ENCODE measurements around the gene FOLR2. TPM values are rescaled to one million over a fixed set of nuclear protein-coding genes. Genes with fewer than 3 reads are reported as not detected.
A peak's percentile ranks its signal among the peaks of the same experiment; 100 is the strongest.

The FOLR2 gene
- total RNA-seq, 4 donors from 2014 or later, result 0.51 to 52.1 (median 19.9) TPM

DNA sequence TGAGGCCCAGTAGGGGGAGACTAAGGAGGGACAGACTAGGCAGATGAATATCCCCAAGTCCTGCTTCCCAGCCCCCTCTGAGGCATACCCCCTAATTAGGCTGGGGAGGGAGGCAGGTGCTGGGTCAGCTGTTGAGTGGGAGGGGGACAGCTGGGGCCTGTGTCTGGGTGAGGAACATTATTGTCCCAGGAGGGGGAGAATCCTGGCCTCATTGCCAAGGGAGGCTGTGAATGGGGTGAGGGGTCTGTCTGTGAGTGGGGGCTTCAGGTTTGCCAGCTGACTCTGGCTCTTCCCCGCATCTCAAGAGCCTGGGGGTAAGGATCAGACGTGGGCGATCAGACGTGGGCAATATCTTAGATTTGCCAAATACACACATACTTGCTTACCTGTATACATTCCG, 10.1 kb downstream of the FOLR2 start:
- no peak for DNase-seq
- peaks cover 0 to 15% of the 10 kb centered on the region in 2 donors for H3K4me1 ChIP-seq
- H3K4me3 ChIP-seq, result no peak overlapping the region
- no peaks in the 10 kb centered on the region for H3K36me3 ChIP-seq
- TF ChIP-seq, protein P1, sequence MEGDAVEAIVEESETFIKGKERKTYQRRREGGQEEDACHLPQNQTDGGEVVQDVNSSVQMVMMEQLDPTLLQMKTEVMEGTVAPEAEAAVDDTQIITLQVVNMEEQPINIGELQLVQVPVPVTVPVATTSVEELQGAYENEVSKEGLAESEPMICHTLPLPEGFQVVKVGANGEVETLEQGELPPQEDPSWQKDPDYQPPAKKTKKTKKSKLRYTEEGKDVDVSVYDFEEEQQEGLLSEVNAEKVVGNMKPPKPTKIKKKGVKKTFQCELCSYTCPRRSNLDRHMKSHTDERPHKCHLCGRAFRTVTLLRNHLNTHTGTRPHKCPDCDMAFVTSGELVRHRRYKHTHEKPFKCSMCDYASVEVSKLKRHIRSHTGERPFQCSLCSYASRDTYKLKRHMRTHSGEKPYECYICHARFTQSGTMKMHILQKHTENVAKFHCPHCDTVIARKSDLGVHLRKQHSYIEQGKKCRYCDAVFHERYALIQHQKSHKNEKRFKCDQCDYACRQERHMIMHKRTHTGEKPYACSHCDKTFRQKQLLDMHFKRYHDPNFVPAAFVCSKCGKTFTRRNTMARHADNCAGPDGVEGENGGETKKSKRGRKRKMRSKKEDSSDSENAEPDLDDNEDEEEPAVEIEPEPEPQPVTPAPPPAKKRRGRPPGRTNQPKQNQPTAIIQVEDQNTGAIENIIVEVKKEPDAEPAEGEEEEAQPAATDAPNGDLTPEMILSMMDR (IDR thresholded peaks at IDR 0.05), result no peak
- TF ChIP-seq POLR2A (IDR thresholded peaks at IDR 0.05), result no peak
- intact Hi-C loops (cut with DNase I; ENCODE audit: low total_unique reads), result no loop called here
- no peaks in the 10 kb centered on the region for H3K27me3 ChIP-seq
- H3K27ac ChIP-seq, result no peak overlapping the region
- no peaks in the 10 kb centered on the region for H3K9me3 ChIP-seq

DNA sequence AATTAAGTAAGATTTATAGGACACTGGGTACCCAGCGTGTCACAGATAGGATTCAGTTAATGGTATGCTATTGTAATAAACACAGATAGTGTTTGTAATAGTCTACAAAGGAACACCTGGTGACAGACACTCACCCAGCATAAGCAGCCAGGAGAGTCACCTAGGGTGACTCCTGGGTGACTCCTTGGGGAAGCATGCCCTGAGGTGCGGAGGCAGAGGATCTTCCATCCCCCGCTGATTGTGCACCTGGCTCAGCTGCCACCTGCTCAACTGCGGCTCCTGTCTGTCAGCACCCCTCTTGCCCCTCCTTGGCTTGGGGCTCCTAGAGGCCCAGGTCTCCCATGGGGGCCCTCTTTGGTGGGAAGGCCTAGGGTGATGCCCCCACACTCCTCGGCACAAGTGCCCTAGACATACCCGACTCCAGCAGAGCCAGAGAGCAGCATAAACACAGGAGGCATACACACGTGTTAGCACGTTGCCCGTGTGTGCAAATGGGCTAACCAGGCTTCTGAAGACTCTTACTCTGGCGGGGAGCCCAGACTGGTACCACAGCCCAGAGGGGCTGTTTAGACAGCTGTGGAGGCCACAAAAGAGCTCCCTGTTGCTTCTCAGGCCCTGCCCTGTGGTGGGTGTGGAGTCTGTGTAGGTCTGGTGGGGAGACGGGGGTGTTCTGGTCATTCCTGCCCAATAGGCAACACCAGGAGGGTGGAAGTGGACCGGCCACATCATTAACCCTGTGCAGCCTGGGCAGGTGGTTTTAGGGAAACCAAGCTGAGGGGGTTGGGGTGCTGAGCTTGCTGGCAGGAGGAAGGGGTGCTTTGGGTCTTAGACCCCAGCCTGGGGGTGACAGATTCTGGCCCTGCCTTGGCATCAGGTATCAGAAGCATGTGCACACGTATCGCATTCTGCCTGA, 11.0 kb downstream of the FOLR2 start:
- DNase-seq, result peak in 1 of 2 donors; percentile 13
- TF ChIP-seq, protein P1 (IDR thresholded peaks at IDR 0.05), result no peak
- no peak for TF ChIP-seq POLR2A (IDR thresholded peaks at IDR 0.05)
- Histone ChIP-seq H3K27ac (no peak overlapping the region), H3K4me3 (no peak overlapping the region), H3K9me3 (no peaks in the 10 kb centered on the region), H3K4me1 (peaks cover 0 to 11% of the 10 kb centered on the region in 2 donors), H3K36me3 (no peaks in the 10 kb centered on the region), H3K27me3 (no peaks in the 10 kb centered on the region)
- intact Hi-C loops (cut with DNase I; ENCODE audit: low total_unique reads), result no loop called here

DNA sequence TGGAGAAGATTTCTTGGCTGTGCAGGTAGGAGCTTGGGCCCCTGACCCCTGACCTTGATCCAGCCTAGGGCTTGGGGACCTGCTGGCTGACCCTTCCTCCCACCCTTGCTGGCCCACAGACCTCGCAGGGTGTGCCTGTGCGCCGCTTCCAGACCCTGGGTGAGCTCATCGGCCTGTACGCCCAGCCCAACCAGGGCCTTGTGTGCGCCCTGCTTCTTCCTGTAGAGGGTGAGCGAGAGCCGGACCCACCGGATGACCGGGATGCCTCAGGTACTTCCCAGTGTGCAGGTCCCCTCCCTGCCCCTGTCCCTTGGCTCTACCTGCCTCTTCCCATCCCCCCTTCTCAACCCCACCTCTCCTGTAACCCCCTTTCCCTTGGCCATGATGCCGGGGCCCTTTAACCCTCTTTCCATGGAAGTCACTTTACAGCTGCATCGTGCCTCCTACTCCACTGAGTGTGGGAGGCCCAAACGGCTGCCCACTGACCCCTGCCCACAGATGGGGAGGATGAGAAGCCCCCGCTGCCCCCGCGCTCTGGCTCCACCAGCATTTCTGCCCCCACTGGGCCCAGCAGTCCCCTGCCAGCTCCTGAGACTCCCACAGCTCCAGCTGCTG, 11.7 kb downstream of the FOLR2 start:
- Histone ChIP-seq H3K27me3 (no peaks in the 10 kb centered on the region), H3K4me3 (no peak overlapping the region), H3K36me3 (no peaks in the 10 kb centered on the region), H3K4me1 (peaks cover 0 to 9% of the 10 kb centered on the region in 2 donors), H3K9me3 (no peaks in the 10 kb centered on the region), H3K27ac (no peak overlapping the region)
- no peak for TF ChIP-seq POLR2A (IDR thresholded peaks at IDR 0.05)
- TF ChIP-seq, protein P1 (IDR thresholded peaks at IDR 0.05), result no peak
- peak in 1 of 2 donors; percentile 17 for DNase-seq
- intact Hi-C loops (cut with DNase I; ENCODE audit: low total_unique reads), result no loop called here

DNA sequence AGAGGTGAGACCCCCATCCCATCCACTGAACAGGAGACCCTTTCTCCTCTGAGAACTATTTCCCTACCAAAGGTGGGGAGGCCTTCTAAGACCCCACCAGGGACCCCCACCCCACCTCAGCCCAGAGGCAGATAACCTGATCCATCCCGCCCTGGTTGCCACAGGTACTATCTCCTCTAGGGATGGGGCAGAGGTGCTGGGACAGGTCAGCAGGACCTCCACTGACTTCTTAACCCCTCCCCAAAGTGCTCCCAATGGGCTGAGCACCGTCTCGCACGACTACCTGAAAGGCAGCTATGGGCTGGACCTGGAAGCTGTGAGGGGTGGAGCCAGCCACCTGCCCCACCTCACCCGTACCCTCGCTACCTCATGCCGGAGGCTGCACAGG, 12.2 kb downstream of the FOLR2 start:
- intact Hi-C loops (cut with DNase I; ENCODE audit: low total_unique reads), result no loop called here
- no peak overlapping the region for H3K27ac ChIP-seq
- TF ChIP-seq, protein P1 (IDR thresholded peaks at IDR 0.05), result no peak
- no peak for TF ChIP-seq POLR2A (IDR thresholded peaks at IDR 0.05)
- DNase-seq, result no peak
- no peaks in the 10 kb centered on the region for H3K27me3 ChIP-seq
- H3K4me1 ChIP-seq, result peaks cover 0 to 9% of the 10 kb centered on the region in 2 donors
- H3K4me3 ChIP-seq, result no peak overlapping the region
- H3K36me3 ChIP-seq, result no peaks in the 10 kb centered on the region
- no peaks in the 10 kb centered on the region for H3K9me3 ChIP-seq

DNA sequence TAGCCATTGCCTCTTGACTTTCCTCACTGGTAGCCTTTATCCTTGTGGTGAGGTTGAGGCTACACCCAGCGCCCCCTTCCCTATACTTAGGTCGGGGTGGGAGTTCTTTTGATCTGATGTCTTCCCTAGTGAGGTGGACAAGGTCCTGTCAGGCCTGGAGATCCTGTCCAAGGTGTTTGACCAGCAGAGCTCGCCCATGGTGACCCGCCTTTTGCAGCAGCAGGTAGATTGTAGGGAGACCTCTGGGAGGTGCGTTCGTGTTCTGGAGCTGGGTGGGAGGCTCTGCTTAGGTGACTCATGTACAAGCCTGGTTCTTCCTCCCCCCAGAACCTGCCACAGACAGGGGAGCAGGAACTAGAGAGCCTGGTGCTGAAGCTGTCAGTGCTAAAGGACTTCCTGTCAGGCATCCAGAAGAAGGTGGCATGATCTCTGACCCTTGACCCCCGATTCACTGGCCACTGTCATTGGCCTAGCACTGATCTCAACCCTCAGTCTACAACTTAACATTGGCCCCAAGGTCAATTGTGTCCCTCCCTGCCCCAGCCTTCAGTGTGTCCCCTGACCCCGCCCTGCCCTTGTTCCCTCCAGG, 12.8 kb downstream of the FOLR2 start:
- no peak for TF ChIP-seq POLR2A (IDR thresholded peaks at IDR 0.05)
- TF ChIP-seq, protein P1 (IDR thresholded peaks at IDR 0.05), result no peak
- Histone ChIP-seq H3K9me3 (no peaks in the 10 kb centered on the region), H3K36me3 (no peaks in the 10 kb centered on the region)

More for the DNA sequence above, 12.8 kb downstream of the FOLR2 start:
- peak in 1 of 2 donors; percentile 13 for DNase-seq
- intact Hi-C loops (cut with DNase I; ENCODE audit: low total_unique reads), result no loop called here
- Histone ChIP-seq H3K27me3 (no peaks in the 10 kb centered on the region), H3K4me3 (no peak overlapping the region), H3K4me1 (peaks cover 0 to 9% of the 10 kb centered on the region in 2 donors), H3K27ac (no peak overlapping the region)
